ENCODE results near the gene UFSP2.
A peak's percentile ranks its signal among the peaks of the same experiment; 100 is the strongest.

The UFSP2 gene

DNA sequence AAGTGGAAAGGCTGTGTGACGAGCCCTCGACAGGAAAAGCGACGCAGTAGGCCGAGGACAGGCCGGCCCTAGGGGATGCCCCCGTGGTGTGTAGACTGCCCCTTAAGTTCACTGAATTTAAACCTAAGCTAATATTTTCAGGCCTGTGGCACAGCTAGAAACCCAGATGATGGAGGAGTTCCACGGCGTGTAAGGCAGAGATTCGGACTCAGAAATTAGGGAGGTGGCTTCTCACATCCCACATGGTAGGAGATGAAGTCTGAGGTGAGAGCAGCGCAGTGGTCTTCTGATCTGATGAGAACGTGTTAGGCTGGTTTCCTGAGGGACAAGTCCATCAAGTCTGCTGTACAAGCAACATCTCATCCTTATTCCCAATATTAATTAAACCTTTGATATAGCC is 37.8 kb downstream of the UFSP2 start:
- no peak overlapping the region for H3K4me3 ChIP-seq (replicated peaks; ENCODE audit: low read depth, low read length)
- no peak for TF ChIP-seq CTCF (IDR thresholded peaks at IDR 0.05; ENCODE audit: low read length, missing control alignments)
- no peak for DNase-seq (ENCODE audit: low read depth)

GRCh38 chr4:185384930-185385331 is 40.8 kb downstream of the UFSP2 start:
- no peak overlapping the region for H3K4me3 ChIP-seq (replicated peaks; ENCODE audit: low read depth, low read length)
- peak; percentile 49 for DNase-seq (ENCODE audit: low read depth)
- TF ChIP-seq CTCF (IDR thresholded peaks at IDR 0.05; ENCODE audit: low read length, missing control alignments) = no peak

DNA sequence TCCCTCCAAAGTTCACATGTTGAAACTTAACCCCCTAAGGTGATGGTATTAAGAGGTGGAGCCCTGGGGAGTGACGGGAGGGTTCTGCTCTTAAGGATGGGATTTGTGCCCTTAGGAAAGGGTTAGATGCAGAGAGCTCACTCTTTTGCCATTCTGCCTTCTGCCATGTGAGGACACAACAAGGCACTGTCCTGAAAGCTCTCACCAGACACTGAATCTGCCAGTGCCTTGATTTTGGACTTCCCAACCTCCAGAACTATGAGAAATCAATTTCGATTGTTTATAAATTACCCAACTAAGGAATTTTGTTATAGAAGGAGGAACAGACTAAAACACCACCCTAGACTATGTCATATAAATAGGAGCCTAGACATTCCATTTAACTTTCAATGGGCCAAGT is 41.7 kb downstream of the UFSP2 start:
- H3K4me3 ChIP-seq (replicated peaks; ENCODE audit: low read depth, low read length) = no peak overlapping the region
- TF ChIP-seq CTCF (IDR thresholded peaks at IDR 0.05; ENCODE audit: low read length, missing control alignments) = no peak
- DNase-seq (ENCODE audit: low read depth) = no peak

DNA sequence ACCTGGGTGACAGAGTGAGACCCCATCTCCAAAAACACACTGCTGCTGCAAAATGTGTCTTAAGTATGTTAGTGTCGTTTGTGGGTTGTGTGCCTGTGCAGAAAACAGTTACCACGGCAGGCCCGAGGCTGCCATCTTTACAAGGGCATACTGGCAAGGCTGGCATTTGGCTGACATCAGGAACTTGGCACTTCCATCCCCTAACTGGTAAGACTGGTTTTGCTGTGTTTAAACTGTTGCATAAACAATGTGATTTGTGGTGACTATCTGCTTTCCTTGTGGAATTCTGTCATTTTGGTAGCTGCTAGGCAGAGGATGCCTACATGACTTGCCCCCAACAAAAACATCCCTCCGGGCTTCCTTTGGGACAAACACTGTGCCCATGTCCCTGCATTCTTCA is 42.3 kb downstream of the UFSP2 start:
- no peak for DNase-seq (ENCODE audit: low read depth)
- TF ChIP-seq CTCF (IDR thresholded peaks at IDR 0.05; ENCODE audit: low read length, missing control alignments) = no peak
- no peak overlapping the region for H3K4me3 ChIP-seq (replicated peaks; ENCODE audit: low read depth, low read length)

DNA sequence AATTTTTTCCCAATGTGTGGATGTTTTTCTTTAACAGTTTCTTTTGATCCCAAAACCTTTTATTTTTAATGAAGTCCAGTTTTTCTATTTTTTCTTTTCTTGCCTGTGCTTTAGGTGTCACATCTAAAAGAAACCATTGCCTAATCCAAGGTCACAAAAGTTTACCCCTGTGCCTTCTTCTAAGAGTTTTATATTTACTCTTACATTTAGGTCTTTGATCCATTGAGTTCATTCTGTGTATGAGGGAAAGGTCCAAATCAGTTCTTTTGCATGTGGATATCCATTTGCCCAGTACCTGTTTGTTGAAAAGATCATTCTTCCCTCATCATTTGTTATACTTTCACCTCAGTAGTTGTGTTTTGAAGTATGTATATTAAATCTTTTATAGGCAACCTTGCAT is 43.0 kb downstream of the UFSP2 start:
- no peak for DNase-seq (ENCODE audit: low read depth)
- no peak for TF ChIP-seq CTCF (IDR thresholded peaks at IDR 0.05; ENCODE audit: low read length, missing control alignments)
- H3K4me3 ChIP-seq (replicated peaks; ENCODE audit: low read depth, low read length) = no peak overlapping the region

DNA sequence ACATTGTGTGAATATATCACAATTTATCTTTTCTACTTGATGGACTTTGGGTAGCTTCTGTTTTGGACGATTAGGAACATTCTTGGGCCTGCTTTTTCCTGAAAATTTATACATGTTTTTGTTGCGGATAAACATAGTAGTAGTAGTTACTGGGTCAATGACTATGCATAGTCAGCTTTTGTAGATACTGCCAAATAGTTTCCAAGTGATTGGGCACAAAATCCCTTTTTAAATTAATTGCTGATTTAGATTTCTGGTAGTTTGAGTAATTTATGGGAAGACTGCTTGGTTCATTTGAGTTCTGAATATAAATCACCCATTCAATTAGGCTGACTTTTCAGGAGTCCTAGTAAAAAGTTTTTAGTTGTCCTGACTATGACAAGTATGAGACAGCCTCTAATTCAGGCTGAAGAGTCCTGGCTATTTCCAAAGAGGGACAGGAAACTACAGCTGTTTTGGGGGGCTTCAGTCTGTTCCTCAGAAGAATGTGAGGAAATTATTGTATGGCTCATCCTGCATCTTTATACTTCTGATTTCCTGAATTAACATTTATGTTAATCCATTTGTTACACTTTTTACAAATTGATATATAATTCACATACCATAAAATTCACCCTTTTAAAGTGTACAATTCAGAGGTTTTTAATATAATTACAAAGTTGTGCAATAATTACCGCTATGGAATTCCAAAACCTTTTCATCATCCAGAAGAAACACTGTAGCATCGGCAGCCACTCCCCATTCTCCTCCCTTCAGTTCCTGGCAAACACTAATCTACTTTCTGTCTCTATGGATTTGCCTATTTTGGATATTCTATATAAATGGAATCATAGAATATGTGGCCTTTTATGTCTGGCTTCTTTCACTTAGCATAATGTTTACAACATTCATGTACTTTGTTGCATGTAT is 44.2 kb downstream of the UFSP2 start:
- H3K4me3 ChIP-seq (replicated peaks; ENCODE audit: low read depth, low read length) = no peak overlapping the region
- TF ChIP-seq CTCF (IDR thresholded peaks at IDR 0.05; ENCODE audit: low read length, missing control alignments) = no peak
- peak; percentile 45 for DNase-seq (ENCODE audit: low read depth)

DNA sequence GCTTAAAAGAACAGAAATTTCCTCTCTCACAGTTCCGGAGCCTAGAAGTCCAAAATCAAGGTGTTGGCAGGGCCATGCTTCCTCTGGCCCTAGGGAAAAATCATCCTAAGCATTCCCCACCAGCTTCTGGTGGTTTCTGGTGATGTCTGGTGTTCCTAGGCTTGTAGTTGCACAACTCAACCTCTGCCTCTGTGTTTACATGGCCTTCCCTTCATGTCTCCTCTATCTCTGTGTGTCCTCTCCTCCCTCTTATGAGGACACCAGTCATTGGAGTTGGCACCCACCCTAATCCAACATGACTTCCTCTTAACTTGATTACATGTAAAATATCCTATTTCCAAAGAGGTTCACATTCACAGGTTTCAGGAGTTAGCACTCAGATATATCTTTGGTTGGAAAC is 45.4 kb downstream of the UFSP2 start:
- TF ChIP-seq CTCF (IDR thresholded peaks at IDR 0.05; ENCODE audit: low read length, missing control alignments) = no peak
- no peak overlapping the region for H3K4me3 ChIP-seq (replicated peaks; ENCODE audit: low read depth, low read length)
- no peak for DNase-seq (ENCODE audit: low read depth)

Data from fibroblast of pulmonary artery (primary cell).